Mucosa of stomach (tissue), 1 donor: ENCODE measurements around the gene ZER1.

Experiments
- H3K27me3 ChIP-seq: one replicate; pipeline ENCODE4 v1.7.0; 2013; ENCODE audit warnings: mild to moderate bottlenecking, low read length; ENCODE audit not compliant: control insufficient read depth, insufficient read depth
- H3K36me3 ChIP-seq: one replicate; pipeline ENCODE4 v1.7.0; 2013; ENCODE audit warnings: low read length; ENCODE audit not compliant: control insufficient read depth, insufficient read depth
- H3K4me1 ChIP-seq: one replicate; pipeline ENCODE4 v1.7.0; 2013; ENCODE audit warnings: mild to moderate bottlenecking, low read length; ENCODE audit not compliant: control insufficient read depth, insufficient read depth
- H3K4me3 ChIP-seq: one replicate; pipeline ENCODE4 v1.7.0; 2013; ENCODE audit warnings: low read length
- H3K9ac ChIP-seq: one replicate; pipeline ENCODE4 v1.7.0; 2013; ENCODE audit warnings: mild to moderate bottlenecking, low read length, moderate library complexity
- H3K9me3 ChIP-seq: one replicate; pipeline ENCODE4 v1.7.0; 2013; ENCODE audit warnings: mild to moderate bottlenecking, low read length, moderate library complexity; ENCODE audit not compliant: control insufficient read depth
- donor health status: Pancreatic carcinoma.

The ZER1 gene

GRCh38 chr9:128771745-128772519 lies at the start of gene ZER1:
ZER1 (minus strand) TSS chr9:128771927; CDS start chr9:128755565, 16,362 bp downstream.
- Histone ChIP-seq H3K4me3 (peak within 1 kb of the TSS; percentile 97), H3K9ac (peak within 1 kb of the TSS; percentile 98), H3K27me3 (no peaks in the 10 kb centered on the region), H3K9me3 (no peaks in the 10 kb centered on the region), H3K36me3 (peaks cover 6% of the 10 kb centered on the region), H3K4me1 (peaks cover 14% of the 10 kb centered on the region)

- Histone ChIP-seq H3K4me3 (no peak overlapping the region), H3K36me3 (no peaks in the 10 kb centered on the region), H3K27me3 (no peaks in the 10 kb centered on the region), H3K4me1 (peaks cover 8% of the 10 kb centered on the region), H3K9ac (no peak overlapping the region), H3K9me3 (no peaks in the 10 kb centered on the region)
Observed at GRCh38 chr9:128820665-128821583, 49.2 kb upstream of the ZER1 start.

DNA sequence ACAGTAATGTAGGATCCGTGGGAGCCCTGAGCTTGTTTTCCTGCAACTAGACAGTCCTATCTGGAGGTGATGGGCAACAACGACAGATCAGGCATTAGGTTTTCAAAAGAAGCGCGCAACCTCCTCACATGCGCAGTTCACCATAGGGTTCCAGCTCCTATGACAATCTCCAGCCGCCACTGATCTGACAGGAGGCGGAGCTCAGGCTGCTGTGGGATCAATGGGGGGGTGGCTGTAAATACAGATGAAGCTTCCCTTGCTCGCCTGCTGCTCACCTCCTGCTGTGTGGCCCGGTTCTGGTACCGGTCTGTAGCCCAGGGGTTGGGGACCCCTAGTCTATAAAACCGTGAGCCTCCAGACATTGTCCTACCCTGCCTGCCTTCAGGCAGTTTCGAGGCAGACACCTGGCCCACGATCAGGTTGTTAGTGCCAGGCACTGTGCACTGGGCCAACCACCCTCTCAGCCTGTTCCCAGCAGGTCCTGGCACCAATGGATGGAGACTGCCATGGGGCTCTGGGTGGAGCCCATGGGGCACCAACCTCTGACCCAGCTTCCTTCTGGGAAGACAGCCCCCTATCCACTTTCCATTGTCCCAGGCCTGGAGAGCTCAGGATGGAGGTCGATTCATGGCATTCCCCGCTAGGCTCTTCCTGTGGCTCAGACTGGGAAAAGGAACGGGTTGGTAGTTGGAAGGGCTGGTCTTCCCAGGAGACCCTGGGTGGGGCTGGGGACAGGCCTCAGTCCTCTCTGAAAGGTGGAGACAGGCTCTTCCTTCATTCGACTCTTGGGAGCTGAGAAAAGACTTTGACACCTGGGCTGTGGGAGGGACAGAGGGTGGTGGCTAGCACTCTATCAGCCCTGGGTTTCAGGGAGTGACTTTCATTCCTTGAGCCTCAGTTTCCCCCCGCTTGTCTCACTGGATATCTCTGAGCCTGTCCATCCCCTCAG lies 48.3 kb upstream of the ZER1 start:
- peaks cover 8% of the 10 kb centered on the region for H3K4me1 ChIP-seq
- no peak overlapping the region for H3K4me3 ChIP-seq
- H3K36me3 ChIP-seq: no peaks in the 10 kb centered on the region
- no peak overlapping the region for H3K9ac ChIP-seq
- no peaks in the 10 kb centered on the region for H3K9me3 ChIP-seq
- no peaks in the 10 kb centered on the region for H3K27me3 ChIP-seq

GRCh38 chr9:128818839-128819715 lies 47.4 kb upstream of the ZER1 start:
- Histone ChIP-seq H3K4me1 (peaks cover 8% of the 10 kb centered on the region), H3K36me3 (no peaks in the 10 kb centered on the region), H3K4me3 (no peak overlapping the region), H3K27me3 (no peaks in the 10 kb centered on the region), H3K9me3 (no peaks in the 10 kb centered on the region), H3K9ac (peak overlapping the region; percentile 43)

DNA sequence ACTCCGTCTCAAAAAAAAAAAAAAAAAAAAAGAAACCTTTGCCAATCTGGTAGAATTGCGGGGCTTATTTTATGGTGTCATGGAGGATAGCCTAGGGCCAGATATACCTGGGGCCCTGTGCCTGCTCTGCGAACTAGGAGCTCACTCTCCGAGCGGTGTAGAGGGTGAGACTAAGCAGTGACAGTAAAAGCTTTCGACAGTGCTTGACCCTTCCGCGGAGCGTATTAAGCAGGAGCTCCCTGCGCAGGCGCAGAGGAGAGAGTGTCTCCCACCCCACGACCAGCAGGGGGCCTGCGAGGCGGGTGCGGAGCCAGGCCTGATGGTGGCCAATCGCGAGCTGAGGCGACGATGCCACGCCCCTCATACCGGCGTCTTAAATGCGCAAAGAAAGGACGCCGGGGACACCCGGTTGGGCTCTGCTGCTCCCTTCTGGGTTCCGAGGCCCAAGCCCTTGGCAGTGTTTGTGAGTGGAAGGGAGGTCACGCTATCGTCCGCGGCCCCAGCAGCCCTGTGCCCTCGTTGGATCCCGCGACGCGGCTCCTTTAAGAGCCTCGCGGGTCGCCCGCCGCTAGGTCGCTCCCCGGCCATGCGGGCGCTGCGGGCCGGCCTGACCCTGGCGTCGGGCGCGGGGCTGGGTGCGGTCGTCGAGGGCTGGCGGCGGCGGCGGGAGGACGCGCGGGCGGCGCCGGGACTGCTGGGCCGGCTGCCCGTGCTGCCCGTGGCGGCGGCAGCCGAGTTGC lies 46.5 kb upstream of the ZER1 start, which contains the start of gene ENDOG:
Gene ENDOG (plus strand): TSS at position 402 of the 740 bp plus-strand sequence. CDS start 185 bp downstream, at position 587.
- Histone ChIP-seq H3K4me3 (peak within 1 kb of the TSS; percentile 36), H3K9me3 (no peaks in the 10 kb centered on the region), H3K4me1 (peaks cover 8% of the 10 kb centered on the region), H3K36me3 (no peaks in the 10 kb centered on the region), H3K9ac (peak within 1 kb of the TSS; percentile 54), H3K27me3 (no peaks in the 10 kb centered on the region)

GRCh38 chr9:128810873-128811272 lies 39.1 kb upstream of the ZER1 start:
- Histone ChIP-seq H3K4me3 (no peak overlapping the region), H3K4me1 (no peaks in the 10 kb centered on the region), H3K27me3 (no peaks in the 10 kb centered on the region), H3K9ac (no peak overlapping the region), H3K9me3 (no peaks in the 10 kb centered on the region), H3K36me3 (peaks cover 8% of the 10 kb centered on the region)

GRCh38 chr9:128809831-128810230 lies 38.1 kb upstream of the ZER1 start:
- H3K9ac ChIP-seq: no peak overlapping the region
- H3K27me3 ChIP-seq: no peaks in the 10 kb centered on the region
- H3K4me1 ChIP-seq: no peaks in the 10 kb centered on the region
- no peak overlapping the region for H3K4me3 ChIP-seq
- H3K36me3 ChIP-seq: peaks cover 8% of the 10 kb centered on the region
- H3K9me3 ChIP-seq: no peaks in the 10 kb centered on the region

- Histone ChIP-seq H3K4me3 (no peak overlapping the region), H3K36me3 (peaks cover 8% of the 10 kb centered on the region), H3K27me3 (no peaks in the 10 kb centered on the region), H3K9ac (no peak overlapping the region), H3K9me3 (no peaks in the 10 kb centered on the region), H3K4me1 (no peaks in the 10 kb centered on the region)
Observed at GRCh38 chr9:128809036-128809599, 37.4 kb upstream of the ZER1 start.

- Histone ChIP-seq H3K27me3 (no peaks in the 10 kb centered on the region), H3K9me3 (no peaks in the 10 kb centered on the region), H3K4me3 (no peak overlapping the region), H3K9ac (no peak overlapping the region), H3K36me3 (peaks cover 8% of the 10 kb centered on the region), H3K4me1 (no peaks in the 10 kb centered on the region)
Observed at GRCh38 chr9:128808543-128808942, 36.8 kb upstream of the ZER1 start.

DNA sequence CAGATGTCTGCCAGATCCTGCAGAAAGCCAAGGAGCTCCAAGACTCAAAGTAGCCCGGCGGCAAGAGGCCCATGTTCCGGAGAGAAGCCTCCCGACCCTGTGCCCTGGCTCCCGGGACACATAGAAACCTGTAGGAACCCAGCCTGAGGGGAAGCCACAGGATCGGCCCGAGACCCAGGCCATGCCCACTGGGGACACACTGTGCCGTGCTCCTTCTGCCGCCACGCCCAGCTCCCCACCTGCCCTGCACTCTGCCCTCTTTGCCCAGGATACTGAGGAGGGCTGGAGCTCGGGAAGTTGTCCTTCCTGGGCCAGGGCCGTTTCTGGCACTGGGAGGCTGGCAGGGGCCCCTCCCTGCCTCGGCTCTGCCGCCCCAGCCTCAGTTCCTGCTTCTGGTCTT lies 36.1 kb upstream of the ZER1 start:
- no peak overlapping the region for H3K4me3 ChIP-seq
- no peaks in the 10 kb centered on the region for H3K27me3 ChIP-seq
- H3K9ac ChIP-seq: no peak overlapping the region
- peaks cover 8% of the 10 kb centered on the region for H3K36me3 ChIP-seq
- H3K9me3 ChIP-seq: no peaks in the 10 kb centered on the region
- H3K4me1 ChIP-seq: no peaks in the 10 kb centered on the region
